ENCODE measurements around the gene ANKRD33.

The ANKRD33 gene

DNA sequence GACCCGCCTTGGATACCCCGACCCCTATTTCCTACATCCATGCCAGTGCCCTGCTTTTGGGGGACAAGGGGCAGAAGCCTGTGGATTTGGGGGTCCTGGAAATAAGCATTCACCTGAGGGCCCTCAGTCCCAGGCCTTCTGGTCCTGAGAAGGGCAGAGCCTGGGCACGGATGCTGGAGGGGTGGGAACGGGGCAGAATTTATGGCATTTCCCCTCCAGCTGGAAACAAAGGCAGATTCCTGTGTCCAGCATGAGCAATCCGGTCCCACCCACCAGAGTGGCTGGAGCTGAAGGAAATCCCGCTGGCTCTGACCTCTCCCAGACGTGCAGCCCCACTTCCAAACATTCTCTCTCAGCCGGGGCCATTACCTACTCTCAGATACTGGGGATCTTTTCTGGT is 9.3 kb downstream of the ANKRD33 start:
- Histone ChIP-seq H3K27me3 (ENCODE audit: insufficient read depth, low read length) (no peaks in the 10 kb centered on the region), H3K9ac (ENCODE audit: low read depth, low read length) (no peak overlapping the region), H3K9me3 (ENCODE audit: insufficient read depth, low read depth, low read length) (no peaks in the 10 kb centered on the region), H3K27ac (ENCODE audit: low read length) (no peak overlapping the region), H3K4me1 (ENCODE audit: insufficient read depth, low read length) (no peaks in the 10 kb centered on the region), H3K36me3 (ENCODE audit: insufficient read depth, low read depth, low read length) (no peaks in the 10 kb centered on the region), H3K4me3 (ENCODE audit: low read length) (no peak overlapping the region)

DNA sequence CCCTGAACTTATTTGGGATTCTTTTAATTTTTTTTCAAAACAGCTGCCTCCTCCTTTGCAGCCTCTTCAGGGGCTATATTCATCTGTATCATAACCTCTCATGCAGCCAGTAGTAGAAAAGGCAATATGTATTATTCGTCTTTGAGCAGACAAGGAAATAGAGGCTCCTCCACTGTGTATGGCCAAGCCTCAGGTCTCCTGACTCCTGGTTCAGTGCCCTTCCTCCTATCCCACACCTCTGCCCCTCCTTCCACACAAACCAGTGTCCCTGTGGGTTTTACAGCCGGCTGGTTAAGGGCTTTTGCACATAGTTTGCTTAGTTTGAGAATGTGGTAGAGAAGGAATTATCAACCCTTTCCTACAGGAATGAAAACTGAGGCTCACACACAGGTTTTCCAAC is 10.6 kb downstream of the ANKRD33 start:
- Histone ChIP-seq H3K4me1 (ENCODE audit: insufficient read depth, low read length) (no peaks in the 10 kb centered on the region), H3K27ac (ENCODE audit: low read length) (no peak overlapping the region), H3K4me3 (ENCODE audit: low read length) (no peak overlapping the region), H3K27me3 (ENCODE audit: insufficient read depth, low read length) (no peaks in the 10 kb centered on the region), H3K36me3 (ENCODE audit: insufficient read depth, low read depth, low read length) (no peaks in the 10 kb centered on the region), H3K9ac (ENCODE audit: low read depth, low read length) (no peak overlapping the region), H3K9me3 (ENCODE audit: insufficient read depth, low read depth, low read length) (no peaks in the 10 kb centered on the region)

GRCh38 chr12:51898937-51899336 is 11.0 kb downstream of the ANKRD33 start:
- H3K9ac ChIP-seq (ENCODE audit: low read depth, low read length), result no peak overlapping the region
- H3K4me1 ChIP-seq (ENCODE audit: insufficient read depth, low read length), result no peaks in the 10 kb centered on the region
- no peaks in the 10 kb centered on the region for H3K9me3 ChIP-seq (ENCODE audit: insufficient read depth, low read depth, low read length)
- no peak overlapping the region for H3K27ac ChIP-seq (ENCODE audit: low read length)
- no peaks in the 10 kb centered on the region for H3K36me3 ChIP-seq (ENCODE audit: insufficient read depth, low read depth, low read length)
- no peaks in the 10 kb centered on the region for H3K27me3 ChIP-seq (ENCODE audit: insufficient read depth, low read length)
- H3K4me3 ChIP-seq (ENCODE audit: low read length), result no peak overlapping the region

GRCh38 chr12:51900323-51900889 is 12.5 kb downstream of the ANKRD33 start:
- Histone ChIP-seq H3K36me3 (ENCODE audit: insufficient read depth, low read depth, low read length) (no peaks in the 10 kb centered on the region), H3K9me3 (ENCODE audit: insufficient read depth, low read depth, low read length) (no peaks in the 10 kb centered on the region), H3K27me3 (ENCODE audit: insufficient read depth, low read length) (peaks cover 8% of the 10 kb centered on the region; the same call in 1 of the 2 replicates), H3K9ac (ENCODE audit: low read depth, low read length) (no peak overlapping the region), H3K4me1 (ENCODE audit: insufficient read depth, low read length) (no peaks in the 10 kb centered on the region), H3K4me3 (ENCODE audit: low read length) (no peak overlapping the region), H3K27ac (ENCODE audit: low read length) (no peak overlapping the region)

GRCh38 chr12:51901121-51901817 is 13.4 kb downstream of the ANKRD33 start:
- Histone ChIP-seq H3K4me1 (ENCODE audit: insufficient read depth, low read length) (0 out of 2 replicates have a peak, but pooled peaks cover 1% of the 10 kb centered on the region), H3K4me3 (ENCODE audit: low read length) (no peak overlapping the region), H3K9ac (ENCODE audit: low read depth, low read length) (no peak overlapping the region), H3K27me3 (ENCODE audit: insufficient read depth, low read length) (peaks cover 17% of the 10 kb centered on the region), H3K36me3 (ENCODE audit: insufficient read depth, low read depth, low read length) (no peaks in the 10 kb centered on the region), H3K9me3 (ENCODE audit: insufficient read depth, low read depth, low read length) (no peaks in the 10 kb centered on the region), H3K27ac (ENCODE audit: low read length) (no peak overlapping the region)

- Histone ChIP-seq H3K4me1 (ENCODE audit: insufficient read depth, low read length) (0 out of 2 replicates have a peak, but pooled peaks cover 2% of the 10 kb centered on the region), H3K36me3 (ENCODE audit: insufficient read depth, low read depth, low read length) (no peaks in the 10 kb centered on the region), H3K4me3 (ENCODE audit: low read length) (no peak overlapping the region), H3K27ac (ENCODE audit: low read length) (no peak overlapping the region), H3K9me3 (ENCODE audit: insufficient read depth, low read depth, low read length) (no peaks in the 10 kb centered on the region), H3K9ac (ENCODE audit: low read depth, low read length) (no peak overlapping the region), H3K27me3 (ENCODE audit: insufficient read depth, low read length) (peaks cover 23% of the 10 kb centered on the region)
Observed at GRCh38 chr12:51901881-51902280, 14.0 kb downstream of the ANKRD33 start.

DNA sequence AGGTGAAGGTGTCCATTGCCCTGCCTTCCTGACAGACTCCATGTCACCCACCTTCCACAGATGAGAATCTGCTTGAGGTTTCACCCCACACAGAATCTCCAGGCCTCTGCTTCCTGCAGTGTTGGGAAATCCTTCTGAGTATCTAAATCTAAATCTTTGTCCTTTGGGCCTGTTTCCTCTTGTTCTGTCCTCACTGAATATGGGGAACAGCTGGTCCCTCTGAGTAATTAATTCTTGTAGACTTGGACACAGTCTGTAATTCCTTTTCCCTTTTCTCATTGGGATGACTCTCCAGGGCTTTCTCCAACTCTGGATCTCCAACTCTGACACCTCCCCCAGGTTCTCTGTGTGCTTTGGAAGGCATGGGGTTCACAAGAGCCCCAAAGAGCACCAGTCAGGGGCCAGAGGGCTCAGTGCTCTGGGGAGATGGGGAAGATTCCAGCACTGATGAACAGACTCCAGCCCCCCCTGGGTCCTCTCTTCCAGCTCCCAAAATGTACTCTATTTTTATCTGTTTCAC is 17.1 kb downstream of the ANKRD33 start:
- Histone ChIP-seq H3K4me1 (ENCODE audit: insufficient read depth, low read length) (0 out of 2 replicates have a peak, but pooled peaks cover 2% of the 10 kb centered on the region), H3K4me3 (ENCODE audit: low read length) (no peak overlapping the region), H3K9me3 (ENCODE audit: insufficient read depth, low read depth, low read length) (no peaks in the 10 kb centered on the region), H3K27ac (ENCODE audit: low read length) (no peak overlapping the region), H3K36me3 (ENCODE audit: insufficient read depth, low read depth, low read length) (no peaks in the 10 kb centered on the region), H3K9ac (ENCODE audit: low read depth, low read length) (no peak overlapping the region), H3K27me3 (ENCODE audit: insufficient read depth, low read length) (peaks cover 55% of the 10 kb centered on the region)

GRCh38 chr12:51905471-51906429 is 17.8 kb downstream of the ANKRD33 start:
- H3K9ac ChIP-seq (ENCODE audit: low read depth, low read length), result no peak overlapping the region
- peaks cover 61% of the 10 kb centered on the region for H3K27me3 ChIP-seq (ENCODE audit: insufficient read depth, low read length)
- H3K9me3 ChIP-seq (ENCODE audit: insufficient read depth, low read depth, low read length), result no peaks in the 10 kb centered on the region
- 0 out of 2 replicates have a peak, but pooled peaks cover 2% of the 10 kb centered on the region for H3K4me1 ChIP-seq (ENCODE audit: insufficient read depth, low read length)
- no peak overlapping the region for H3K27ac ChIP-seq (ENCODE audit: low read length)
- H3K4me3 ChIP-seq (ENCODE audit: low read length), result no peak overlapping the region
- H3K36me3 ChIP-seq (ENCODE audit: insufficient read depth, low read depth, low read length), result no peaks in the 10 kb centered on the region

DNA sequence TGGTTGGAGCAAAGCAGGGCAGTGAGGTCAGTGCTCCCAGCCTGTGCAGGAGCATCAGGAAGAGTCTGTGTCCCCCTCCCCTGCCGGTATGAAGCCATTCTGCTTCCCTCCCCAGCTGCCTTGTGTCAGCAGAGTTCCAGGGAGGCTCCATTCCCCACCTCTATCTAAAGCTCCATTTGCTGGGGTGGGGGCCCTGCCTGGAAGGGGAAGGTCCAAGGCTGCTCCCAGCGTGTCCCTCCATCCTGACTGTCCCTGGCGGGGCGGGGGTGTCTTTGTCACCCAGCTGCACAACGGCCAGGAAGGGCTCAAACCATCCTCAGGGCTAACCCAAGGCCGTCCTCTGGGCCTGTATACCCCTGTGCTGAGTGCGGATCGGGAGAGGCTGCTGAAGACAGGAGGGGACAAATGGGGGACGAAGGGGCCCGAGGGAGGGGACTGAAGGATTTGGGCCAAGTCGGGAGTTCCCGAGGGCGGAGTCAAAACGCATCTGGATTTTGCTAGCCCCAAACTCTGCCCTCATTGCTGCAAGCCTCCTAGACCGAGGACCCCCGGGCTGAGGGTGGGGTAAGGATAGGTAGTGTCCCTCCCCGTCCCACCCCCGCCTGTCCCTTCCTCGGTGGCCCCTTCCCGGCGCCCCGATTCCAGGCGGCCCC is 18.7 kb downstream of the ANKRD33 start:
- Histone ChIP-seq H3K4me3 (ENCODE audit: low read length) (peak overlapping the region; percentile 61; the same call in 1 of the 2 replicates), H3K27me3 (ENCODE audit: insufficient read depth, low read length) (peaks cover 61% of the 10 kb centered on the region), H3K9ac (ENCODE audit: low read depth, low read length) (no peak overlapping the region), H3K4me1 (ENCODE audit: insufficient read depth, low read length) (0 out of 2 replicates have a peak, but pooled peaks cover 2% of the 10 kb centered on the region), H3K9me3 (ENCODE audit: insufficient read depth, low read depth, low read length) (no peaks in the 10 kb centered on the region), H3K36me3 (ENCODE audit: insufficient read depth, low read depth, low read length) (no peaks in the 10 kb centered on the region), H3K27ac (ENCODE audit: low read length) (no peak overlapping the region)

DNA sequence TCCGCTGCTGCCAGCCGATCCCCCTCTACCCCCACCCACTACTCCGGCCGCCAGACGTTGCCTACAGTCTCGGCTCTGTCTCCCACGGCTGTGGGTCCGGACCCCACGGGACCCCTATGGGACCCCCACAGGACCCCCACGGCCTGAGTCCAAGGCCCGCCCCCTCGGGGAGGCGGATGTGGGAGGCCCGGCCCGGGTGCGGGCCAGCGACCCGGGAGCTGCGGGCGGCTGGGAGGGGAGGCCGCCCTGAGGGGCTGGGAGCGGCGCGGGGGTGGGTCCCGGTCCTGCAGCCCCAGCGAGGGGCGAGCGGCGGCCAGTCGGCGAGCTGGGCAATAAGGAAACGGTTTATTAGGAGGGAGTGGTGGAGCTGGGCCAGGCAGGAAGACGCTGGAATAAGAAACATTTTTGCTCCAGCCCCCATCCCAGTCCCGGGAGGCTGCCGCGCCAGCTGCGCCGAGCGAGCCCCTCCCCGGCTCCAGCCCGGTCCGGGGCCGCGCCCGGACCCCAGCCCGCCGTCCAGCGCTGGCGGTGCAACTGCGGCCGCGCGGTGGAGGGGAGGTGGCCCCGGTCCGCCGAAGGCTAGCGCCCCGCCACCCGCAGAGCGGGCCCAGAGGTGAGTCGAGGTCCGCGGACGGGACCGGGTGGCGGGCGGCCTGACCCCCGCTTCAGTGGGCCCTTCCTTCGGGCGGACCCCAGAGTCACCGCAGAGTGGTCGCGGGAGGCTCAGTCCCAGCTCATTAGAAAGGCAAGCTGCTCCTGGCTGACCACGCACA is 19.4 kb downstream of the ANKRD33 start, which contains the start of gene ACVRL1:
TSS of gene ACVRL1 (plus strand) at position 422 of the 773 bp plus-strand sequence. CDS start 4,971 bp downstream, outside the sequence.
- no peaks in the 10 kb centered on the region for H3K36me3 ChIP-seq (ENCODE audit: insufficient read depth, low read depth, low read length)
- H3K9me3 ChIP-seq (ENCODE audit: insufficient read depth, low read depth, low read length), result no peaks in the 10 kb centered on the region
- H3K27ac ChIP-seq (ENCODE audit: low read length), result no peak within 1 kb of the TSS
- peak within 1 kb of the TSS; percentile 61; the same call in 1 of the 2 replicates for H3K4me3 ChIP-seq (ENCODE audit: low read length)
- no peak within 1 kb of the TSS for H3K9ac ChIP-seq (ENCODE audit: low read depth, low read length)
- 0 out of 2 replicates have a peak, but pooled peaks cover 2% of the 10 kb centered on the region for H3K4me1 ChIP-seq (ENCODE audit: insufficient read depth, low read length)
- H3K27me3 ChIP-seq (ENCODE audit: insufficient read depth, low read length), result peaks cover 61% of the 10 kb centered on the region
